ENCODE measurements around the gene FNDC11. TPM values are rescaled to one million over a fixed set of nuclear protein-coding genes. Genes with fewer than 3 reads are reported as not detected.
A peak's percentile ranks its signal among the peaks of the same experiment; 100 is the strongest.
"Not testable (repeated sequence)": the region's sequence is repeated elsewhere in the genome, so short reads cannot be mapped to it uniquely, and the experiment has no call there.

Gene FNDC11
- total RNA-seq, 1 donor from 2014 or later: 0.32 TPM

- DNase-seq: peak; percentile 87
- Histone ChIP-seq H3K36me3 (peaks cover 27% of the 10 kb centered on the region), H3K9me3 (no peaks in the 10 kb centered on the region), H3K27me3 (no peaks in the 10 kb centered on the region), H3K4me3 (no peak overlapping the region), H3K4me1 (peaks cover 10% of the 10 kb centered on the region), H3K27ac (no peak overlapping the region)
- peak; percentile 64 for ATAC-seq
- TF ChIP-seq, protein P1, sequence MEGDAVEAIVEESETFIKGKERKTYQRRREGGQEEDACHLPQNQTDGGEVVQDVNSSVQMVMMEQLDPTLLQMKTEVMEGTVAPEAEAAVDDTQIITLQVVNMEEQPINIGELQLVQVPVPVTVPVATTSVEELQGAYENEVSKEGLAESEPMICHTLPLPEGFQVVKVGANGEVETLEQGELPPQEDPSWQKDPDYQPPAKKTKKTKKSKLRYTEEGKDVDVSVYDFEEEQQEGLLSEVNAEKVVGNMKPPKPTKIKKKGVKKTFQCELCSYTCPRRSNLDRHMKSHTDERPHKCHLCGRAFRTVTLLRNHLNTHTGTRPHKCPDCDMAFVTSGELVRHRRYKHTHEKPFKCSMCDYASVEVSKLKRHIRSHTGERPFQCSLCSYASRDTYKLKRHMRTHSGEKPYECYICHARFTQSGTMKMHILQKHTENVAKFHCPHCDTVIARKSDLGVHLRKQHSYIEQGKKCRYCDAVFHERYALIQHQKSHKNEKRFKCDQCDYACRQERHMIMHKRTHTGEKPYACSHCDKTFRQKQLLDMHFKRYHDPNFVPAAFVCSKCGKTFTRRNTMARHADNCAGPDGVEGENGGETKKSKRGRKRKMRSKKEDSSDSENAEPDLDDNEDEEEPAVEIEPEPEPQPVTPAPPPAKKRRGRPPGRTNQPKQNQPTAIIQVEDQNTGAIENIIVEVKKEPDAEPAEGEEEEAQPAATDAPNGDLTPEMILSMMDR (IDR thresholded peaks at IDR 0.05): no peak
- intact Hi-C loops (cut with DNase I): no loop called here
These were observed 13.6 kb downstream of the FNDC11 start for GRCh38 chr20:63567386-63568169.

DNA sequence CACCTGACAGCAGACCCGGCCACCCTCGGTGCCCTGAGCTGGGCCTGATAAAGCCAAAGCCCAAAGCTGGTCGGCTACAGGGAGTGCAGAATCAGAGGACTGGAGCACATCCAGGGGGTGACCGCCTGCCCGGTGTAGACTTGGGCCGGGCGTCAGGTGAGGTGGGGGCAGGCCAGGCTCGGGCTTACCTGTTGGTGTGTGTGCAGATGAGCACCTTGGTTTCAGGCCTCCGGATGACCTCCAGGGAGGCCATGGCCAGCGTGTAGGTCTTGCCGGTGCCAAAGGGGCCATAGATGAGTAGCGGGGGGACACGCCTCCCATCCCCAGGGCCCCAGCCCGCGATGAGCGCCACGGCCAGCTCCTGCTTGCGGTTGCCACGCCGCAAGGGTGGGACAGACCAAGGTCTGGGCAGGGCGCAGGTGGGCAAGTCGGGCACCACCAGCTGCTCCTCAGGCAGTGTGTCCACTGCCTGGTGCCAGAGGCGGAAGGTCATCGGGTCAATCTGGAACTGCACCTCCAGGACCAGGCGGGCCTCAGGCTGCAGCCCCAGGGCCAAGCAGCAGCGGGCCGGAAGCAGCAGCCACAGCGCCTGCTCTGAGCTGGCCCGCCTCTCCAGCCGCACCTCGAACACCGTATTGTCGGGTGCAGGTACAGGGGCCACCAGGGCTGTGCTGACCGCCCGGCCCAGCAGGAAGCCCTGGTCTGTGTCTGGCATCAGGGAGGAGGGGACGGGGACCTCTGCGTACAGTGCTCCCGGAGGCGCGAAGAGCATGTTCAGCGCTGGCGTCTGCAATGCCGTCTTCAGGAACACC, 14.4 kb downstream of the FNDC11 start:
- TF ChIP-seq, protein P1 (IDR thresholded peaks at IDR 0.05): no peak
- Histone ChIP-seq H3K36me3 (peaks cover 21% of the 10 kb centered on the region), H3K27ac (no peak overlapping the region), H3K4me1 (peaks cover 18% of the 10 kb centered on the region), H3K27me3 (no peaks in the 10 kb centered on the region), H3K4me3 (peak overlapping the region; percentile 8), H3K9me3 (no peaks in the 10 kb centered on the region)
- no peak for DNase-seq
- intact Hi-C loops (cut with DNase I): no loop called here
- ATAC-seq: peak; percentile 0

GRCh38 chr20:63568986-63569949, 15.3 kb downstream of the FNDC11 start:
- H3K4me3 ChIP-seq: no peak overlapping the region
- intact Hi-C loops (cut with DNase I): no loop called here
- peaks cover 20% of the 10 kb centered on the region for H3K4me1 ChIP-seq
- no peaks in the 10 kb centered on the region for H3K27me3 ChIP-seq
- H3K27ac ChIP-seq: no peak overlapping the region
- no peak for DNase-seq
- no peaks in the 10 kb centered on the region for H3K9me3 ChIP-seq
- TF ChIP-seq, protein P1 (IDR thresholded peaks at IDR 0.05): no peak
- H3K36me3 ChIP-seq: peaks cover 12% of the 10 kb centered on the region
- ATAC-seq: no peak

- Histone ChIP-seq H3K36me3 (peaks cover 6% of the 10 kb centered on the region), H3K9me3 (no peaks in the 10 kb centered on the region), H3K4me3 (no peak overlapping the region), H3K4me1 (peaks cover 20% of the 10 kb centered on the region), H3K27ac (no peak overlapping the region), H3K27me3 (no peaks in the 10 kb centered on the region)
- TF ChIP-seq, protein P1 (IDR thresholded peaks at IDR 0.05): no peak
- no peak for ATAC-seq
- DNase-seq: no peak
- intact Hi-C loops (cut with DNase I): no loop called here
These were observed 16.5 kb downstream of the FNDC11 start for GRCh38 chr20:63570281-63571086.

DNA sequence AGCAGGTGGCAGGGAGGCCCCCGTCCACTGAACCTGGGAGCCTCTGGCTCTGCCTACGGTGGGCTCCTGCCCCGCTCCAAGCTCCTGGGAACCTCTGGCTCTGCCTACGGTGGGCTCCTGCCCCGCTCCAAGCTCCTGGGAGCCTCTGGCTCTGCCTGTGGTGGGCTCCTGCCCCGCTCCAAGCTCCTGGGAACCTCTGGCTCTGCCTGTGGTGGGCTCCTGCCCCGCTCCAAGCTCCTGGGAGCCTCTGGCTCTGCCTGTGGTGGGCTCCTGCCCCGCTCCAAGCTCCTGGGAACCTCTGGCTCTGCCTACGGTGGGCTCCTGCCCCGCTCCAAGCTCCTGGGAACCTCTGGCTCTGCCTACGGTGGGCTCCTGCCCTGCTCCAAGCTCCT, 17.1 kb downstream of the FNDC11 start:
- DNase-seq; H3K36me3 ChIP-seq; H3K4me3 ChIP-seq; H3K27me3 ChIP-seq; intact Hi-C loops (cut with DNase I); ATAC-seq; H3K27ac ChIP-seq; H3K9me3 ChIP-seq: not testable (repeated sequence)
- peaks cover 20% of the 10 kb centered on the region for H3K4me1 ChIP-seq

Measured in upper lobe of right lung (tissue), 1 donor.